ENCODE results near the gene SLC35F1. TPM values are rescaled to one million over a fixed set of nuclear protein-coding genes. Genes with fewer than 3 reads are reported as not detected.

The SLC35F1 gene
- total RNA-seq, 1 experiment from 2014 or later, result 0.84 TPM

- DNase-seq (ENCODE audit: low read depth), result no peak
Measured at GRCh38 chr6:118197539-118197938, 290.5 kb downstream of the SLC35F1 start.

GRCh38 chr6:118198746-118199145 lies 291.7 kb downstream of the SLC35F1 start:
- DNase-seq (ENCODE audit: low read depth), result no peak

GRCh38 chr6:118200160-118200559 lies 293.1 kb downstream of the SLC35F1 start:
- no peak for DNase-seq (ENCODE audit: low read depth)

GRCh38 chr6:118202517-118202916 lies 295.5 kb downstream of the SLC35F1 start:
- no peak for DNase-seq (ENCODE audit: low read depth)

GRCh38 chr6:118203545-118203944 lies 296.5 kb downstream of the SLC35F1 start:
- DNase-seq (ENCODE audit: low read depth), result peak; percentile 26

GRCh38 chr6:118206221-118206620 lies 299.2 kb downstream of the SLC35F1 start:
- no peak for DNase-seq (ENCODE audit: low read depth)

GRCh38 chr6:118207947-118208346 lies 300.9 kb downstream of the SLC35F1 start:
- DNase-seq (ENCODE audit: low read depth), result no peak

GRCh38 chr6:118212451-118213173 lies 305.5 kb downstream of the SLC35F1 start:
- no peak for DNase-seq (ENCODE audit: low read depth)

- no peak for DNase-seq (ENCODE audit: low read depth)
Measured at GRCh38 chr6:118215269-118215668, 308.2 kb downstream of the SLC35F1 start.

- DNase-seq (ENCODE audit: low read depth), result peak; percentile 46
Measured at GRCh38 chr6:118216751-118217150, 309.7 kb downstream of the SLC35F1 start.

GRCh38 chr6:118218156-118218555 lies 311.1 kb downstream of the SLC35F1 start:
- no peak for DNase-seq (ENCODE audit: low read depth)

GRCh38 chr6:118220429-118221128 lies 313.5 kb downstream of the SLC35F1 start:
- no peak for DNase-seq (ENCODE audit: low read depth)

- DNase-seq (ENCODE audit: low read depth), result no peak
Measured at GRCh38 chr6:118223316-118223715, 316.3 kb downstream of the SLC35F1 start.

- peak; percentile 22 for DNase-seq (ENCODE audit: low read depth)
Measured at GRCh38 chr6:118228886-118229285, 321.8 kb downstream of the SLC35F1 start.

- no peak for DNase-seq (ENCODE audit: low read depth)
Measured at GRCh38 chr6:118240878-118241528, 333.9 kb downstream of the SLC35F1 start.

- DNase-seq (ENCODE audit: low read depth), result no peak
Measured at GRCh38 chr6:118246406-118246805, 339.3 kb downstream of the SLC35F1 start.

- DNase-seq (ENCODE audit: low read depth), result no peak
Measured at GRCh38 chr6:118248171-118248570, 341.1 kb downstream of the SLC35F1 start.

GRCh38 chr6:118249680-118250079 lies 342.6 kb downstream of the SLC35F1 start:
- no peak for DNase-seq (ENCODE audit: low read depth)

GRCh38 chr6:118252474-118252873 lies 345.4 kb downstream of the SLC35F1 start:
- no peak for DNase-seq (ENCODE audit: low read depth)

- no peak for DNase-seq (ENCODE audit: low read depth)
Measured at GRCh38 chr6:118253741-118254140, 346.7 kb downstream of the SLC35F1 start.

- no peak for DNase-seq (ENCODE audit: low read depth)
Measured at GRCh38 chr6:118260833-118261232, 353.8 kb downstream of the SLC35F1 start.

- peak; percentile 22 for DNase-seq (ENCODE audit: low read depth)
Measured at GRCh38 chr6:118263921-118264486, 356.9 kb downstream of the SLC35F1 start.

All from RPMI7951 (cell line).